PC-3 (cell line): ENCODE results near the gene ARL13A.

Experiments used
- CTCF ChIP-seq: fragments of 300-600 bp; sonication (generic); conservative IDR thresholded peaks from 2 replicates; pipeline ENCODE4 v1.5.1; 2017; ENCODE audit warnings: antibody characterized with exemption, low read depth, mild to moderate bottlenecking, low read length
- EZH2 ChIP-seq: fragments of 300-600 bp; sonication (generic); IDR thresholded peaks from one replicate; pipeline ENCODE4 v1.6.1; 2017; ENCODE audit warnings: antibody characterized with exemption, mild to moderate bottlenecking, low read length; ENCODE audit not compliant: unreplicated experiment
- EZH2phosphoT487 ChIP-seq: fragments of 300-600 bp; sonication (generic); IDR thresholded peaks from 2 replicates; pipeline ENCODE4 v1.6.1; 2018; ENCODE audit warnings: mild to moderate bottlenecking, antibody characterized with exemption, low read length, borderline replicate concordance

GRCh38 chrX:101009090-101009489 lies 39.6 kb downstream of the ARL13A start:
- TF ChIP-seq CTCF = no peak
- TF ChIP-seq EZH2 = no peak
- no peak for TF ChIP-seq EZH2phosphoT487
